Transverse colon (tissue), 4 donors: Measurements from ENCODE around the gene RNF130. TPM values are rescaled to one million over a fixed set of nuclear protein-coding genes. Genes with fewer than 3 reads are reported as not detected.

Experiments
- DNase-seq: peaks from one replicate; pipeline ENCODE4 v3.0.0-alpha.2; 2019
- H3K27ac ChIP-seq, 4 donors: fragments of 200-600 bp; sonication (generic); 2 replicates each; pipeline ENCODE4 v1.5.1; 2016 to 2018; ENCODE audit warnings: inconsistent platforms in 4 of 4
- H3K27me3 ChIP-seq: fragments of 200-600 bp; sonication (generic); 2 replicates; pipeline ENCODE4 v1.5.1; 2017; ENCODE audit warnings: inconsistent platforms
- H3K36me3 ChIP-seq, 4 donors: fragments of 200-600 bp; sonication (generic); 2 replicates each; pipeline ENCODE4 v1.5.1; 2017 to 2019; ENCODE audit warnings: inconsistent platforms in 4 of 4
- H3K4me1 ChIP-seq, 4 donors: fragments of 200-600 bp; sonication (generic); 2 replicates each; pipeline ENCODE4 v1.5.1; 2017 to 2020; ENCODE audit warnings: inconsistent platforms in 4 of 4
- H3K4me3 ChIP-seq, 4 donors: fragments of 200-600 bp; sonication (generic); 1 replicate in 1 of 4; 2 replicates in 3 of 4; pipeline versions ENCODE4 v1.5.1 to v1.6.1; 2017 to 2019; ENCODE audit warnings: inconsistent platforms in 4 of 4
- H3K9me3 ChIP-seq, 2 donors: fragments of 200-600 bp; sonication (generic); 2 replicates each; pipeline ENCODE4 v1.5.1; 2017 to 2019; ENCODE audit warnings: inconsistent platforms in 2 of 2
- CTCF ChIP-seq, 5 experiments: fragments of 200-600 bp in 3 of 5; fragments of 450-650 bp in 2 of 5; sonication (generic) in 3 of 5; IDR thresholded peaks; 1 replicate in 2 of 5; 2 replicates in 3 of 5; pipeline ENCODE4 v1.5.1; 2016 to 2017; ENCODE audit warnings: antibody characterized with exemption in 5 of 5, inconsistent platforms in 3 of 5, mild to moderate bottlenecking in 2 of 5, moderate library complexity in 1 of 5
- EP300 ChIP-seq: sonication (generic); formaldehyde crosslinking; IDR thresholded peaks from one replicate; pipeline ENCODE4 v1.6.1; 2017; ENCODE audit warnings: antibody characterized with exemption, low read depth
- POLR2A ChIP-seq: fragments of 450-650 bp; IDR thresholded peaks from one replicate; pipeline ENCODE4 v1.6.1; 2016; ENCODE audit warnings: antibody characterized with exemption, mild to moderate bottlenecking, moderate library complexity
- POLR2AphosphoS5 ChIP-seq, 3 donors: sonication (generic); formaldehyde crosslinking; IDR thresholded peaks; one replicate each; pipeline ENCODE4 v1.6.1; 2016; ENCODE audit warnings: antibody characterized with exemption in 3 of 3
- WGBS, 2 donors: methylation state at CpG; one replicate each; pipeline ENCODE4 v1.1.5; 2018; ENCODE audit warnings: low coverage in 1 of 2; 5-methylcytosine and 5-hydroxymethylcytosine counted together
- in situ Hi-C, 4 donors: fragments of 200-750 bp; cut with MboI; loops; one replicate each; pipeline versions ENCODE4 v1.15.0 to v1.15.1; 2017; ENCODE audit warnings: low sequenced_read_pairs in 3 of 4, low pct_ligation_motif_present in 1 of 4, low pct_unique_long_range_greater_than_20kb in 1 of 4
- intact Hi-C: fragments of 100-400 bp; cut with DNase I; formaldehyde crosslinking; loops from one replicate; pipeline ENCODE4 v1.15.1; 2023; ENCODE audit warnings: low total_unique reads
- total RNA-seq, 4 donors: library from RNA; depleted of rRNA; stranded (reverse); fragments of >200 nt; gene quantifications; one replicate each; pipeline ENCODE4 v1.1.0, GENCODE V29; 2016

The RNF130 gene
- total RNA-seq, 4 donors from 2014 or later, result 62.2 to 95.2 (median 70.3) TPM

- no peaks in the 10 kb centered on the region for H3K27me3 ChIP-seq
- no peak for DNase-seq
- 93 to 100% methylated on average over 4 of the region's 4 CpGs for WGBS, 2 donors
Observed at GRCh38 chr5:179953987-179954386, 117.6 kb downstream of the RNF130 start.

GRCh38 chr5:179936976-179937681, 134.4 kb downstream of the RNF130 start:
- Histone ChIP-seq H3K27ac (no peak overlapping the region), H3K27me3 (no peaks in the 10 kb centered on the region), H3K9me3 (no peaks in the 10 kb centered on the region), H3K36me3 (no peaks in the 10 kb centered on the region), H3K4me1 (no peaks in the 10 kb centered on the region), H3K4me3 (no peak overlapping the region)
- TF ChIP-seq POLR2AphosphoS5 (IDR thresholded peaks at IDR 0.05) (no peak), EP300 (no peak)
- in situ Hi-C loops, result no loop called here
- intact Hi-C loops, result no loop called here
- 89% methylated on average over 13 of the region's 13 CpGs for WGBS, 2 donors
- no peak for DNase-seq

More at GRCh38 chr5:179953987-179954386, 117.6 kb downstream of the RNF130 start:
- Histone ChIP-seq H3K4me1 (no peaks in the 10 kb centered on the region), H3K4me3 (no peak overlapping the region), H3K9me3 (no peaks in the 10 kb centered on the region), H3K36me3 (peaks cover 0 to 10% (median 4%) of the 10 kb centered on the region in 4 donors), H3K27ac (no peak overlapping the region)
- intact Hi-C loops, result no loop called here
- in situ Hi-C loops, result no loop called here
- TF ChIP-seq POLR2A (no peak), CTCF (IDR thresholded peaks at IDR 0.05) (no peak), EP300 (no peak), POLR2AphosphoS5 (IDR thresholded peaks at IDR 0.05) (no peak)

- in situ Hi-C loops (no loop called here), intact Hi-C loops (no loop called here)
- Histone ChIP-seq H3K4me3 (no peak overlapping the region), H3K4me1 (no peaks in the 10 kb centered on the region), H3K27me3 (no peaks in the 10 kb centered on the region), H3K27ac (no peak overlapping the region), H3K9me3 (no peaks in the 10 kb centered on the region), H3K36me3 (no peaks in the 10 kb centered on the region)
- TF ChIP-seq CTCF (IDR thresholded peaks at IDR 0.05) (no peak), POLR2A (no peak), POLR2AphosphoS5 (IDR thresholded peaks at IDR 0.05) (no peak), EP300 (no peak)
- WGBS, 2 donors, result 85 to 92% methylated on average over 6 to 8 of the region's 8 CpGs
- no peak for DNase-seq
Observed at GRCh38 chr5:179930788-179931473, 140.6 kb downstream of the RNF130 start.

- no peak overlapping the region for H3K4me3 ChIP-seq
- no peak for DNase-seq
- no peaks in the 10 kb centered on the region for H3K36me3 ChIP-seq
- H3K9me3 ChIP-seq, result no peaks in the 10 kb centered on the region
- TF ChIP-seq EP300 (no peak), POLR2A (no peak), POLR2AphosphoS5 (IDR thresholded peaks at IDR 0.05) (no peak), CTCF (IDR thresholded peaks at IDR 0.05) (no peak)
- H3K4me1 ChIP-seq, result no peaks in the 10 kb centered on the region
- intact Hi-C loops, result no loop called here
- H3K27me3 ChIP-seq, result no peaks in the 10 kb centered on the region
- H3K27ac ChIP-seq, result no peak overlapping the region
- in situ Hi-C loops, result no loop called here
- 88 to 92% methylated on average over 6 to 7 of the region's 7 CpGs for WGBS, 2 donors
Observed at GRCh38 chr5:179927824-179928223, 143.7 kb downstream of the RNF130 start.
